Parathyroid adenoma (tissue), 2 donors: Measurements from ENCODE around the gene PRDM16.

Experiments
- H2AFZ ChIP-seq: fragments of 300-600 bp; sonication (generic); one replicate; pipeline ENCODE4 v1.7.0; 2017; ENCODE audit warnings: antibody characterized with exemption, mild to moderate bottlenecking
- H3K27ac ChIP-seq: fragments of 300-600 bp; sonication (generic); one replicate; pipeline ENCODE4 v1.7.0; 2017
- H3K27me3 ChIP-seq: fragments of 300-600 bp; sonication (generic); one replicate; pipeline ENCODE4 v1.7.0; 2017; ENCODE audit warnings: low read length; ENCODE audit not compliant: control insufficient read depth, insufficient read depth
- H3K36me3 ChIP-seq: fragments of 300-600 bp; sonication (generic); one replicate; pipeline ENCODE4 v1.7.0; 2017; ENCODE audit warnings: low read length; ENCODE audit not compliant: control insufficient read depth, insufficient read depth
- H3K4me1 ChIP-seq: fragments of 300-600 bp; sonication (generic); one replicate; pipeline ENCODE4 v1.7.0; 2017; ENCODE audit warnings: control low read depth
- H3K4me2 ChIP-seq: fragments of 300-600 bp; sonication (generic); one replicate; pipeline ENCODE4 v1.7.0; 2017; ENCODE audit warnings: low read length
- H3K4me3 ChIP-seq: fragments of 300-600 bp; sonication (generic); one replicate; pipeline ENCODE4 v1.7.0; 2017; ENCODE audit warnings: low read depth, low read length
- H3K79me2 ChIP-seq: fragments of 300-600 bp; sonication (generic); one replicate; pipeline ENCODE4 v1.7.0; 2017; ENCODE audit warnings: control low read depth
- H3K9ac ChIP-seq: fragments of 300-600 bp; sonication (generic); one replicate; pipeline ENCODE4 v1.7.0; 2017; ENCODE audit warnings: mild to moderate bottlenecking
- H3K9me3 ChIP-seq: fragments of 300-600 bp; sonication (generic); one replicate; pipeline ENCODE4 v1.7.0; 2017; ENCODE audit warnings: low read length; ENCODE audit not compliant: control insufficient read depth
- TF ChIP-seq, protein P1 (sequence below): fragments of 300-600 bp; sonication (generic); IDR thresholded peaks from one replicate; pipeline ENCODE4 v1.7.0; 2017; ENCODE audit warnings: antibody characterized with exemption, mild to moderate bottlenecking
- donor health status: primary hyperparathyroidism.

PRDM16 gene

DNA sequence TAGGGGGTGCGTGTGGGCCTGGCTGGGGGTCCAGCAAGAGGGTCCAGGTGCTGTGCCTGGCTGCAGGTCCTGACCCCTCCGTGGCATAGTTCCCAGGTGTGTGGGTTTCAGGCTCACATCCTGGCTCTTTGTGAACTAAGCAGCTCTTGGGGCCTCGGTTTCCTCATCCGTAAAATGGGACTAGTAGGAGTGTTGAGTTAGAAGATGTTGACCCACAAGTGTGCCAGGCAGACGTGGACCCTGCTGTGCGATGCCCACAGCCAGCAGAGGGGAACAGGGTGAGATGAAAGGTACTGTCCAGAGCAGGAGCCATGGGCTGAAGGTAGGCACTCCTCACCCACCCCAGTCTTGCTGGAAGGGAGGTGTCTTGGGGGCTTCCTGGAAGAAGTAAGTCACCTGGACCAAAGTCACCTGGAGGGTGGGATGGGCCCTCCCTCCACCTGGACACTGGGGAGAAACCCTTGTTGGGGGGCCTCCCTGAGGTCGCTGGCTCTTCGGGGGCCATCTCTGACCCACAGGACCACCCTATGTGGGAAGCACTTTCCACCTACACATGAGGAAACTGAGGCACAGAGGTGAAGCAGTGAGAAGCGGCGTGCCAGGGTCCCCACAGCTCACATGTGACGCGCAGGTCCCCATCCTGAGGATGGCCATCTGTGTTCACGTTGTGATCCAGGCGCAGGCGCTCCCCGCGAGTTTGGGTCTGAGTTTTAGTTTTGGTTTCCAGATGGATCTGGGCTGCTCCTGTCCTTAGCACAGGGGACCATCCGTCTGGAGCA, 386.9 kb downstream of the PRDM16 start:
- Histone ChIP-seq H3K9me3 (no peaks in the 10 kb centered on the region), H3K79me2 (no peaks in the 10 kb centered on the region), H3K27ac (no peak overlapping the region), H3K4me1 (peaks cover 5% of the 10 kb centered on the region), H3K36me3 (no peaks in the 10 kb centered on the region), H3K4me3 (peak overlapping the region; percentile 58), H3K27me3 (no peaks in the 10 kb centered on the region), H2AFZ (no peak overlapping the region), H3K4me2 (no peak overlapping the region), H3K9ac (no peak overlapping the region)
- TF ChIP-seq, protein P1, sequence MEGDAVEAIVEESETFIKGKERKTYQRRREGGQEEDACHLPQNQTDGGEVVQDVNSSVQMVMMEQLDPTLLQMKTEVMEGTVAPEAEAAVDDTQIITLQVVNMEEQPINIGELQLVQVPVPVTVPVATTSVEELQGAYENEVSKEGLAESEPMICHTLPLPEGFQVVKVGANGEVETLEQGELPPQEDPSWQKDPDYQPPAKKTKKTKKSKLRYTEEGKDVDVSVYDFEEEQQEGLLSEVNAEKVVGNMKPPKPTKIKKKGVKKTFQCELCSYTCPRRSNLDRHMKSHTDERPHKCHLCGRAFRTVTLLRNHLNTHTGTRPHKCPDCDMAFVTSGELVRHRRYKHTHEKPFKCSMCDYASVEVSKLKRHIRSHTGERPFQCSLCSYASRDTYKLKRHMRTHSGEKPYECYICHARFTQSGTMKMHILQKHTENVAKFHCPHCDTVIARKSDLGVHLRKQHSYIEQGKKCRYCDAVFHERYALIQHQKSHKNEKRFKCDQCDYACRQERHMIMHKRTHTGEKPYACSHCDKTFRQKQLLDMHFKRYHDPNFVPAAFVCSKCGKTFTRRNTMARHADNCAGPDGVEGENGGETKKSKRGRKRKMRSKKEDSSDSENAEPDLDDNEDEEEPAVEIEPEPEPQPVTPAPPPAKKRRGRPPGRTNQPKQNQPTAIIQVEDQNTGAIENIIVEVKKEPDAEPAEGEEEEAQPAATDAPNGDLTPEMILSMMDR, result no peak

DNA sequence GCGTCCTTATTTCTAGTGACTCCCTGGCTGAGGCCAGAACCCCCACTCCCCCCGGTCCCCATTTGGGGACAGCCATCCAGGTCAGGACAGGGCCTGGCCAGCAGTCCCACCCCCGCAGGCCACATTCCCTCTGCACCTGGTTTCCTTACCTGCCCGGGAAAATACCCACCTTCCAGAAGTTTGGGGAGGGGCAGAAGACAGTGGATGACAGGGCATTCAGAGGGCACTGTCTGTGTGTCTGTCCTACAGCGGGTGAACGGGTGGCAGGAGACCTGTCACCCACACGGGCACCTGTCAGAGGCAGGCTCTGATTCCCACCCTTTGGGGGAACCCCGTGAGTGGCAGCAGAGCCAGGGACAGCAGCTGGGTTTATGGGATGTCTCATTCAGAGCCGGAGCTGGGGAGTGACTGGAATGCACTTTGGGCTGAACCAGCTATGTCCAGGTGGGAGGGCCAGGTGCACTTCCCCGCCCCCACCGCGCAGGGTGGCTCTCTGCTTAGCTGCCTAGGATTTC, 387.5 kb downstream of the PRDM16 start:
- TF ChIP-seq, protein P1, result no peak
- Histone ChIP-seq H3K4me2 (no peak overlapping the region), H2AFZ (no peak overlapping the region), H3K9me3 (no peaks in the 10 kb centered on the region), H3K9ac (no peak overlapping the region), H3K36me3 (no peaks in the 10 kb centered on the region), H3K4me3 (no peak overlapping the region), H3K4me1 (peaks cover 5% of the 10 kb centered on the region), H3K27ac (no peak overlapping the region), H3K27me3 (no peaks in the 10 kb centered on the region), H3K79me2 (no peaks in the 10 kb centered on the region)

DNA sequence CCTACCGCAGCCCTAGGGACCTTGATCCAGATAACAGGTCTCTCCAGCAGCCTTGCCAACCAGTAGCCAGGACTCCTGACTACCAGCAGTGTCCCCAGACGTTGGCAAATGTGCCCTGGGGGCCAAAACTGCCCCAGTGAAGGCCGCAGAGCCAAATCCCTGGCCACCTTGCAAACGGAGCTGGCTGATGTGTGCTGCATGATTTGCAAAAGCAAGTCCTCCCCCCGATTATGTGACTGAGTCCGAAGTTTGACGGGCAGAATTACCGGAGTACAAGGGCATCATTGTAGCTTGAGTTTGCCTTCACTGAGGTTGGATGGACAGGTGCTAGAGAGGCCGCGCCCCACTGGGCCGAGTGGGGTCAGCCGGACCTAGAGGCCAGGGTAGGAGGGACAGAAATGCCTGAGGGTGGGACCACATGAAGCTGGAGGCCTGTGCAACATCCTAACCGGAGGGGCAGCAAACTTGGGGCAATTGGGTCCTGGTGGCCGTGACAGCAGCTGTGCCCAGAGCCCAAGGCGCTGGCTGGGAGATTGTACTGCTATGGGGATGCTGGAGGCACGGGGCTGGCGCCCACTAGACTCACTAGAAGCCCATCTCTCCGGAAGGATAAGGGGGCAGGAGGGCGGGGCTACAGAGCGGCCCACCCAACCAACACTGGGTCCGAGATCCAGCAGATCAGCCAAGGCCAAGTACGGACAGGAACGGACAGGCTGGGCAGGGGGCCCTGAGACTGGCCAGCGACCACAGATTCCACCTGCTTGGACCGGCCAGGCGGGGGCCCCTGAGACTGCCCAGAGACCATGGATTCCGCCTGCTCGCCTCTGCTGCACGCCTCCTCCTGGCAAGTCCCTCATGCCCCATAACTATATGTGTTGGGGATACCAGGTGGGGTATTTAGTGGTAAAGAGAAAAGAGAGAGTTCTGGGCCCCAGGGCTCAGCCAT, 388.2 kb downstream of the PRDM16 start:
- Histone ChIP-seq H3K4me1 (peaks cover 5% of the 10 kb centered on the region), H3K4me2 (no peak overlapping the region), H3K27me3 (no peaks in the 10 kb centered on the region), H3K9me3 (no peaks in the 10 kb centered on the region), H3K36me3 (no peaks in the 10 kb centered on the region), H2AFZ (no peak overlapping the region), H3K4me3 (no peak overlapping the region), H3K9ac (no peak overlapping the region), H3K27ac (no peak overlapping the region), H3K79me2 (no peaks in the 10 kb centered on the region)
- TF ChIP-seq, protein P1, result no peak

DNA sequence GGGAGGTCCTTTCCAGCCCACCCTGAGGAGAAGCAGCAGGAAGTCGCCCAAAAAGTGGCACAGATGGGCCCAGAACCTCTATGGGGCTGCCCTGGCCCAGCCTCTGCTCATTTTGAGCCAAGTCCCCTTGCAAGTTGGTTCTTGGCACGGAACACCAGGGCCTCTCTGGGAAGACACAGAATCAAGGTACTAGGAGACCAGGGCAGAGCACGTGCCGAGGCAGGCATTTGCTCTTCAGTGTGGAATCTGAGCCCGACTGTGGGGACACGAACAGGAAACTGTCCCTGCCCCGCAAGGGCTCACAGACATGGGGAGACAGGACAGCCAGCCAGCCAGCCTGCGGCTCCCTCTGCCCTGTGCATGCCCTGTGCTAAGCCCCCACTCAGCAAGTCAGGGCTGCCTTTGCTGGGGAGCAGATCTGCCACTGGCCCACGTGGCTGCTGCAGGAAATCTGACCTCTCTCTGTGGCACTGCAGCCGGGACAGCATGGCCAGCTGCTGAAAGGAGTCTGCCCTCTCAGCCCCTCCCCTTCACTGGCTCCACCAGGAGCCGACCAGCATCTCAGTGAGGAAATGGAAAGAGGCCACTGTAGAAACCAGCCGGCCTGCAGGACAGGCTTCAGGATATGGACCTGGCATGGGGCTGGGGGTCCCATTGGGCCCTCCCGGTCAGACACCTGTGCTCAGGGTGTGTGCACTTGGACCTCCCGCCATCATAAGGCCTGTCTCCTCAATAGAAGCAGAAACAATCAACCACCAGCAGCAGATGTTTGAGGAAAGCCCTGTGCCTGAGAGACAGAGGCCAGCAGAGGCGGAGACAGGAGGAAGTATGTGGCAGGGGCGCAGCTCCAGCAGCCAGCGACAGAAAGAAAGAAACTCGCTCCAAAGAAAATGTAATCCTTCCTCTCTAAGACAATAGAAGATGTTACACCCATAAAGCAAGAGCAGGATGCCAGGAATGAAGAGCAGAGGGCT, 389.2 kb downstream of the PRDM16 start:
- Histone ChIP-seq H3K9ac (no peak overlapping the region), H3K9me3 (no peaks in the 10 kb centered on the region), H3K36me3 (no peaks in the 10 kb centered on the region), H3K4me3 (no peak overlapping the region), H3K79me2 (no peaks in the 10 kb centered on the region), H3K27ac (no peak overlapping the region), H3K4me2 (no peak overlapping the region), H3K4me1 (peaks cover 5% of the 10 kb centered on the region), H2AFZ (no peak overlapping the region), H3K27me3 (no peaks in the 10 kb centered on the region)
- TF ChIP-seq, protein P1, result no peak
